HFF-Myc (cell line): ENCODE results near the gene RABL3.
A peak's percentile ranks its signal among the peaks of the same experiment; 100 is the strongest.

Source experiments
- DNase-seq: peaks from one replicate; pipeline ENCODE4 v3.0.0-alpha.2; 2011; ENCODE audit warnings: low read depth; ENCODE audit errors: extremely low read depth
- H3K4me3 ChIP-seq: replicated peaks from 2 replicates; pipeline ENCODE4 v1.5.1; 2011; ENCODE audit warnings: low read depth, mild to moderate bottlenecking, control low read depth, low read length
- CTCF ChIP-seq: IDR thresholded peaks from 2 replicates; pipeline ENCODE4 v1.5.1; 2012; ENCODE audit warnings: mild to moderate bottlenecking, low read depth, low read length, control low read depth; ENCODE audit errors: missing control alignments

The RABL3 gene

GRCh38 chr3:120684896-120685295, 57.4 kb downstream of the RABL3 start:
- no peak for TF ChIP-seq CTCF
- DNase-seq: no peak
- no peak overlapping the region for H3K4me3 ChIP-seq

GRCh38 chr3:120683671-120684301, 58.5 kb downstream of the RABL3 start:
- TF ChIP-seq CTCF: no peak
- no peak overlapping the region for H3K4me3 ChIP-seq
- no peak for DNase-seq

- no peak for TF ChIP-seq CTCF
These were observed 59.1 kb downstream of the RABL3 start for GRCh38 chr3:120683213-120683612.

GRCh38 chr3:120682095-120682681, 60.1 kb downstream of the RABL3 start, which contains the start of gene HGD:
TSS of gene HGD (minus strand) at chr3:120682239. CDS start at chr3:120682111, 128 bp downstream.
- no peak within 1 kb of the TSS for H3K4me3 ChIP-seq
- DNase-seq: no peak
- no peak for TF ChIP-seq CTCF

More at GRCh38 chr3:120683213-120683612, 59.1 kb downstream of the RABL3 start:
- H3K4me3 ChIP-seq: no peak overlapping the region
- peak; percentile 10 for DNase-seq

GRCh38 chr3:120681506-120682038, 60.7 kb downstream of the RABL3 start:
- H3K4me3 ChIP-seq: no peak overlapping the region
- no peak for TF ChIP-seq CTCF
- no peak for DNase-seq

GRCh38 chr3:120681018-120681417, 61.3 kb downstream of the RABL3 start:
- no peak for TF ChIP-seq CTCF
- no peak overlapping the region for H3K4me3 ChIP-seq
- no peak for DNase-seq
